Measurements from ENCODE around the gene ARHGAP19. TPM values are rescaled to one million over a fixed set of nuclear protein-coding genes. Genes with fewer than 3 reads are reported as not detected.

Gene ARHGAP19
- total and polyA plus RNA-seq, 2 donors (not counting 1 experiment from before 2014, with no cell fraction given) = 5.6 to 7.4 TPM

GRCh38 chr10:97329766-97330165, 37.3 kb upstream of the ARHGAP19 start:
- Histone ChIP-seq H4K20me1 (ENCODE audit: control insufficient read depth, extremely low read depth, insufficient read depth, low read length) (no peaks in the 10 kb centered on the region), H3K36me3 (ENCODE audit: control insufficient read depth, insufficient read depth, low read length) (no peaks in the 10 kb centered on the region), H3K27me3 (ENCODE audit: control insufficient read depth, insufficient read depth, low read length) (no peaks in the 10 kb centered on the region), H2AFZ (ENCODE audit: low read length) (no peak overlapping the region), H3K27ac (ENCODE audit: insufficient read depth, low read length) (no peak overlapping the region), H3K79me2 (ENCODE audit: control insufficient read depth, insufficient read depth, low read length) (peaks cover 4% of the 10 kb centered on the region), H3K4me3 (replicated peaks in 1 of 4; ENCODE audit: control extremely low read depth in 1 of 4, insufficient read depth in 1 of 4, low read depth in 3 of 4, low read length in 4 of 4) (no peak overlapping the region), H3K9ac (ENCODE audit: insufficient read depth, low read length) (no peak overlapping the region), H3K4me2 (ENCODE audit: extremely low read depth, insufficient read depth, low read length) (no peak overlapping the region), H3K4me1 (ENCODE audit: control insufficient read depth, extremely low read depth, insufficient read depth, low read length) (peaks cover 2% of the 10 kb centered on the region), H3K9me3 (ENCODE audit: control insufficient read depth, insufficient read depth, low read depth, low read length) (no peaks in the 10 kb centered on the region)
- no peak for DNase-seq (ENCODE audit: low read depth in 2 of 2)
- TF ChIP-seq CTCF (conservative IDR thresholded peaks at IDR 0.05 in 1 of 2, IDR thresholded peaks at IDR 0.05 in 1 of 2; ENCODE audit: low read depth in 1 of 2, low read length in 2 of 2) (no peak), EZH2 (IDR thresholded peaks at IDR 0.05; ENCODE audit: low read length, missing control alignments) (no peak)

- no peak for DNase-seq (ENCODE audit: low read depth in 2 of 2)
- no peak overlapping the region for H3K9ac ChIP-seq (ENCODE audit: insufficient read depth, low read length)
- H3K27me3 ChIP-seq (ENCODE audit: control insufficient read depth, insufficient read depth, low read length) = no peaks in the 10 kb centered on the region
- no peaks in the 10 kb centered on the region for H3K36me3 ChIP-seq (ENCODE audit: control insufficient read depth, insufficient read depth, low read length)
- no peak for TF ChIP-seq CTCF (conservative IDR thresholded peaks at IDR 0.05 in 1 of 2, IDR thresholded peaks at IDR 0.05 in 1 of 2; ENCODE audit: low read depth in 1 of 2, low read length in 2 of 2)
- TF ChIP-seq EZH2 (IDR thresholded peaks at IDR 0.05; ENCODE audit: low read length, missing control alignments) = no peak
- no peak overlapping the region for H3K4me2 ChIP-seq (ENCODE audit: extremely low read depth, insufficient read depth, low read length)
- no peak overlapping the region for H2AFZ ChIP-seq (ENCODE audit: low read length)
- no peak overlapping the region for H3K27ac ChIP-seq (ENCODE audit: insufficient read depth, low read length)
- no peaks in the 10 kb centered on the region for H4K20me1 ChIP-seq (ENCODE audit: control insufficient read depth, extremely low read depth, insufficient read depth, low read length)
- no peaks in the 10 kb centered on the region for H3K9me3 ChIP-seq (ENCODE audit: control insufficient read depth, insufficient read depth, low read depth, low read length)
- no peak overlapping the region for H3K4me3 ChIP-seq (replicated peaks in 1 of 4; ENCODE audit: control extremely low read depth in 1 of 4, insufficient read depth in 1 of 4, low read depth in 3 of 4, low read length in 4 of 4)
- H3K4me1 ChIP-seq (ENCODE audit: control insufficient read depth, extremely low read depth, insufficient read depth, low read length) = peaks cover 2% of the 10 kb centered on the region
- peaks cover 4% of the 10 kb centered on the region for H3K79me2 ChIP-seq (ENCODE audit: control insufficient read depth, insufficient read depth, low read length)
Measured at GRCh38 chr10:97328646-97329453, 36.4 kb upstream of the ARHGAP19 start.

GRCh38 chr10:97327348-97328294, 35.2 kb upstream of the ARHGAP19 start:
- Histone ChIP-seq H3K36me3 (ENCODE audit: control insufficient read depth, insufficient read depth, low read length) (no peaks in the 10 kb centered on the region), H3K4me2 (ENCODE audit: extremely low read depth, insufficient read depth, low read length) (no peak overlapping the region), H2AFZ (ENCODE audit: low read length) (no peak overlapping the region), H3K27me3 (ENCODE audit: control insufficient read depth, insufficient read depth, low read length) (no peaks in the 10 kb centered on the region), H3K79me2 (ENCODE audit: control insufficient read depth, insufficient read depth, low read length) (peaks cover 2% of the 10 kb centered on the region), H3K4me3 (replicated peaks in 1 of 4; ENCODE audit: control extremely low read depth in 1 of 4, insufficient read depth in 1 of 4, low read depth in 3 of 4, low read length in 4 of 4) (no peak overlapping the region), H3K9ac (ENCODE audit: insufficient read depth, low read length) (no peak overlapping the region), H3K27ac (ENCODE audit: insufficient read depth, low read length) (no peak overlapping the region), H3K4me1 (ENCODE audit: control insufficient read depth, extremely low read depth, insufficient read depth, low read length) (peaks cover 2% of the 10 kb centered on the region), H4K20me1 (ENCODE audit: control insufficient read depth, extremely low read depth, insufficient read depth, low read length) (no peaks in the 10 kb centered on the region), H3K9me3 (ENCODE audit: control insufficient read depth, insufficient read depth, low read depth, low read length) (no peaks in the 10 kb centered on the region)
- DNase-seq (ENCODE audit: low read depth in 2 of 2) = no peak
- TF ChIP-seq EZH2 (IDR thresholded peaks at IDR 0.05; ENCODE audit: low read length, missing control alignments) (no peak), CTCF (conservative IDR thresholded peaks at IDR 0.05 in 1 of 2, IDR thresholded peaks at IDR 0.05 in 1 of 2; ENCODE audit: low read depth in 1 of 2, low read length in 2 of 2) (no peak)
